ENCODE results near the gene MAP4K1.
"Not testable (repeated sequence)": the region's sequence is repeated elsewhere in the genome, so short reads cannot be mapped to it uniquely, and the experiment has no call there.

Gene MAP4K1

DNA sequence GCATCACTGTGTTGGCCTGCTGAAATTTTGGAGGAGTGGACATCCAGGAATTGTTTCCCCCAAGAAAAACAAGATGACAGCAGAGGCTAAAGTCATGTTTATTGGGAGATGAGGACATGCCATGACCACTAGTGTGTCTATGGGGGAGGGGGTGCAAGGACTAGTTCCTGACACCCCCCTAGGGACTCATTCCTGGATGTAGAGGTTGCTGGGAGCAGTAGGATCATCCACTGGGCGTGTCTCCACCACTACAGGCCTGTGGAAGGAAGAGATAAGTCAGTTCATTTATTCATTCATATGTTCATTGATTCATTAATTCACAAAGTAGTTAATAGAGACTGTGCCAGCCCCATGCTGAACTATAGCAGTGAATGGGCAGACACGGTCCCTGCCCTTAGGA lies 30.2 kb downstream of the MAP4K1 start:
- TF ChIP-seq, protein P1, sequence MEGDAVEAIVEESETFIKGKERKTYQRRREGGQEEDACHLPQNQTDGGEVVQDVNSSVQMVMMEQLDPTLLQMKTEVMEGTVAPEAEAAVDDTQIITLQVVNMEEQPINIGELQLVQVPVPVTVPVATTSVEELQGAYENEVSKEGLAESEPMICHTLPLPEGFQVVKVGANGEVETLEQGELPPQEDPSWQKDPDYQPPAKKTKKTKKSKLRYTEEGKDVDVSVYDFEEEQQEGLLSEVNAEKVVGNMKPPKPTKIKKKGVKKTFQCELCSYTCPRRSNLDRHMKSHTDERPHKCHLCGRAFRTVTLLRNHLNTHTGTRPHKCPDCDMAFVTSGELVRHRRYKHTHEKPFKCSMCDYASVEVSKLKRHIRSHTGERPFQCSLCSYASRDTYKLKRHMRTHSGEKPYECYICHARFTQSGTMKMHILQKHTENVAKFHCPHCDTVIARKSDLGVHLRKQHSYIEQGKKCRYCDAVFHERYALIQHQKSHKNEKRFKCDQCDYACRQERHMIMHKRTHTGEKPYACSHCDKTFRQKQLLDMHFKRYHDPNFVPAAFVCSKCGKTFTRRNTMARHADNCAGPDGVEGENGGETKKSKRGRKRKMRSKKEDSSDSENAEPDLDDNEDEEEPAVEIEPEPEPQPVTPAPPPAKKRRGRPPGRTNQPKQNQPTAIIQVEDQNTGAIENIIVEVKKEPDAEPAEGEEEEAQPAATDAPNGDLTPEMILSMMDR (IDR thresholded peaks at IDR 0.05; ENCODE audit: insufficient read depth, low read depth, low read length, missing control alignments), result no peak
- H3K4me3 ChIP-seq (ENCODE audit: low read length), result no peak overlapping the region
- no peak for DNase-seq (ENCODE audit: low read depth)

DNA sequence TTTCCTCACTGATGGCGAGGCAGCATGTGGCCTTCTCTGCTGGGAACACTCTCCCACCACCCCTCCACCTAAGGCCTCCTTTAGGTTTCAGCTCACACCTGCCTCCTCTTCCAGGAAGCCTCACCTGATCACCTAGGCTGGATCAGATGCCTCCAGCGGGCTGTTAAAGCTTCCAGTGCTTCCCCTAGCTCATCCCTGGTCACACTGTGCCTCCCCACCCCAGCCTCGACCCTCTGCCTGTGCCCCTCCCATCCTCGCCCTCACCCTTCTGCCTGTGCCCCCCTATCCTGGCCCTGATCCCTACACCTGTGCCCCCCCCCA lies 33.8 kb downstream of the MAP4K1 start:
- no peak overlapping the region for H3K4me3 ChIP-seq (ENCODE audit: low read length)
- DNase-seq (ENCODE audit: low read depth), result no peak
- TF ChIP-seq, protein P1 (IDR thresholded peaks at IDR 0.05; ENCODE audit: insufficient read depth, low read depth, low read length, missing control alignments), result no peak

DNA sequence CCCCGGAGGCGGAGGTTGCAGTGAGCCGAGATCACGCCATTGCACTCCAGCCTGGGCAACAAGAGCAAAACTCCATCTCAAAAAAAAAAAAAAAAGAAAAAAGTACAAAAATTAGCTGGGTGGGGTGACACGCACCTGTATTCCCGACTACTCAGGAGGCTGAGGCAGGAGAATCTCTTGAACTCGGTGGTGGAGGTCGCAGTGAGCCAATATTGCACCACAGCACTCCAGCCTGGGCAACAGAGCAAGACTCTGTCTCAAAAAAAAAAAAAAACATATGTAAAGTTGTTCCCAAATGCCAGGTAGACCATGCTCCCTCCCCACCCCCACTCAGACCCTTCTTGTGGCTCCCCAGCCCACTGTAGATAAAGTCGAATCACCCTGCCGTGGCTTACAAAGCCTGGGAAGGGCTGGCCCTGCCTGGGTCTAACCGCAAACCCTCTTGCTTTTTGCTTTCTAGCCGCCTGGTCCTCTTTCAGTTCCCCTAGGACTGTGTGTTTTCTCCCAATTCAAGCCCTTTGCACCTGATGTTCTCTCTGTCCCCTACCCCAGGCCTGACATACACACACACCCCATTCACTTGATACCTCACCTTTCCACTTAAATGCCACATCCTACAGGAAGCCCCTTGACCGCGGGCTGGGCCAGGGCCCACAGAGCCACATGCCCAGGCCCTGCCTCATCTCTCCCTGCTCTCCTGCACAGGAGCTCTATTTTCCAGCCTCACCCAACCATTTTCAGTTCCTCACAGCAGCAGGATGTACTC lies 34.4 kb downstream of the MAP4K1 start:
- H3K4me3 ChIP-seq (ENCODE audit: low read length), result no peak overlapping the region
- DNase-seq (ENCODE audit: low read depth), result no peak
- TF ChIP-seq, protein P1 (IDR thresholded peaks at IDR 0.05; ENCODE audit: insufficient read depth, low read depth, low read length, missing control alignments), result no peak

DNA sequence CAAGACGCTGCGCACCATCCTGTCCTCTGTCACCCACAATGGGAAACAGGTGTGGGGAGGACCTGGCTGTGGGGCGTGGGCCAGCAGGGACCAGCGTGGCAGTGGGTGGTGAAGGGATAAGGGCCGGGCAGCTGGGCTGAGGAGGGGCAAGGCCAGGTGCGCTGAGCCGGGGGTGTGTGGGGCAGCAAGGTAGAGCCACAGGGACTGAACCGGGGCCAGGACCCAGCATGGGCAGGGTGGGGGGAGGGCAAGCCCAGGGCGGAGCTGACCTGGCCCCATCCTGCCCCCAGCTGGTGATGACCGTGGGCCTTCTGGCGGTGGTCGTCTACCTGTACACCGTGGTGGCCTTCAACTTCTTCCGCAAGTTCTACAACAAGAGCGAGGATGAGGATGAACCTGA lies 37.7 kb downstream of the MAP4K1 start:
- TF ChIP-seq, protein P1 (IDR thresholded peaks at IDR 0.05; ENCODE audit: insufficient read depth, low read depth, low read length, missing control alignments), result no peak
- no peak overlapping the region for H3K4me3 ChIP-seq (ENCODE audit: low read length)
- no peak for DNase-seq (ENCODE audit: low read depth)

DNA sequence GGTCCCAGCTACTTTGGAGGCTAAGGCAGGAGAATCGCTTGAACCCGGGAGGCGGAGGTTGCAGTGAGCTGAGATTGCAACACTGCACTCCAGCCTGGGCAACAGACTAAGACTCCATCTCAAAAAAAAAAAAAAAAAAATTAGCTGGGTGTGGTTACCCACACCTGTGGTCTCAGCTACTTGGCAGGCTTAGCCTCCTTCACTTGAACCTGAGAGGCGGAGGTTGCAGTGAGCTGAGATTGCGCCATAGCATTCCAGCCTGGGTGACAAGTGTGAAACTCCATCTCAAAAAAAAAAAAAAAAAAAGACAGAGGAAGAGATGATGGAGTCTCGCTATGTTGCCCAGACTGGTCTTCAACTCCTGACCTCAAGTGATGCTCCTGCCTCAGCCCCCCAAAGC lies 38.4 kb downstream of the MAP4K1 start:
- DNase-seq (ENCODE audit: low read depth), result peak; percentile 89
- not testable (repeated sequence) for H3K4me3 ChIP-seq (ENCODE audit: low read length)

DNA sequence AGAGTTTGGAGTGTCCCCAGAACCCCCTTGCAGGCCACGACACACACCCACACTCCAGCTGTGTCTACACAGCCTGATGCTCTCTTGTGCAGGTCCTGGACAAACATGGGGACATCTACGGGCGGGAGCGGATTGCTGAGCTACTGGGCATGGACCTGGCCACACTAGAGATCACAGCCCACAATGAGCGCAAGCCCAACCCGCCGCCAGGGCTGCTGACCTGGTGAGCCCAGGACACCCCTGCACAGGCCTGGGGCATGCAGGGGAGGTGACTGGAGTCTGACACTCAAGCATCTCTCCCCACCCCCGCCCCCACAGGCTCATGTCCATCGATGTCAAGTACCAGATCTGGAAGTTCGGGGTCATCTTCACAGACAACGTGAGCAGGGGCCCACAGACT lies 39.9 kb downstream of the MAP4K1 start:
- no peak for DNase-seq (ENCODE audit: low read depth)
- TF ChIP-seq, protein P1 (IDR thresholded peaks at IDR 0.05; ENCODE audit: insufficient read depth, low read depth, low read length, missing control alignments), result no peak

DNA sequence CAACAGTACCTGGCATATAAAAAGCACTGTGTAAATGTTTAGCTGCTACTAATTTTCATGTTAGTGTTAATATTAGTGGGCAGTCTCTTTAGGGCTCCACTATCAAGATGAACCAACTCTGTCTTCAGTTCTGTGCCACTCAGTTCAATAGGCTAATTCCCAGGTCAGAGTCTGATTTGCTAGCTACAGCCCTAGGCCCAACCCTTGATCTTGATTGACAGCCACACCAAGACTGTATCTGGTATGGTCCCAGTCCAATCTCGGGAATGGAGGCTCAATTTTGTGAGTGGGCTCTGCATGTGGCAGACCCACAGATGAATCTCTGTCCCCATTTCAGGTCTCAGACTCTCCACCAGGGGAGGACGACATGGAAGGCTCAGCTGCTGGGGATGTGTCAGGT lies 46.1 kb downstream of the MAP4K1 start:
- no peak overlapping the region for H3K4me3 ChIP-seq (ENCODE audit: low read length)
- DNase-seq (ENCODE audit: low read depth), result no peak

More for the DNA sequence above, 39.9 kb downstream of the MAP4K1 start:
- H3K4me3 ChIP-seq (ENCODE audit: low read length), result no peak overlapping the region

More for the DNA sequence above, 46.1 kb downstream of the MAP4K1 start:
- TF ChIP-seq, protein P1 (IDR thresholded peaks at IDR 0.05; ENCODE audit: insufficient read depth, low read depth, low read length, missing control alignments), result no peak

Data from epithelial cell of esophagus (primary cell).